HAP-1 (cell line): Measurements from ENCODE around the gene MYO9B.

Experiments used
- DNase-seq, 2 experiments: peaks; one replicate each; pipeline ENCODE4 v3.0.0-alpha.2; 2016 to 2020; ENCODE audit warnings: low spot score in 2 of 2
- H3K27me3 ChIP-seq: fragments of 250-450 bp; sonication (Bioruptor Pico); 2 replicates; pipeline ENCODE4 v1.5.1; 2020; ENCODE audit warnings: low read depth, mild to moderate bottlenecking, moderate library complexity
- H3K36me3 ChIP-seq: fragments of 250-450 bp; sonication (Bioruptor Pico); replicated peaks from 2 replicates; pipeline ENCODE4 v1.5.1; 2020; ENCODE audit warnings: mild to moderate bottlenecking
- H3K4me1 ChIP-seq: fragments of 250-450 bp; sonication (Bioruptor Pico); 2 replicates; pipeline ENCODE4 v1.5.1; 2020; ENCODE audit warnings: mild to moderate bottlenecking
- H3K4me3 ChIP-seq: fragments of 250-450 bp; sonication (Bioruptor Pico); 2 replicates; pipeline ENCODE4 v1.5.1; 2020; ENCODE audit warnings: mild to moderate bottlenecking, moderate library complexity
- H3K9me3 ChIP-seq: fragments of 250-450 bp; sonication (Bioruptor Pico); 2 replicates; pipeline ENCODE4 v1.5.1; 2020; ENCODE audit warnings: mild to moderate bottlenecking, moderate library complexity
- in situ Hi-C: fragments of 300-500 bp; cut with MboI; formaldehyde crosslinking; loops from 3 replicates; pipeline ENCODE4 v1.14.3; 2020; ENCODE audit warnings: low sequenced_read_pairs, inconsistent platforms, mixed read lengths

The MYO9B gene

GRCh38 chr19:17075035-17075863 lies at the start of gene MYO9B, which contains the start of gene HAUS8:
MYO9B (plus strand) TSS chr19:17075777; CDS start chr19:17101718, 25,941 bp downstream.
HAUS8 (minus strand) TSS chr19:17075452; CDS start chr19:17075422, 30 bp downstream.
- Histone ChIP-seq H3K9me3 (no peaks in the 10 kb centered on the region), H3K27me3 (no peaks in the 10 kb centered on the region), H3K36me3 (peaks cover 27% of the 10 kb centered on the region), H3K4me1 (peaks cover 9% of the 10 kb centered on the region), H3K4me3 (peak within 1 kb of the TSS; percentile 99)
- peak; percentile 97 to 100 for DNase-seq
- in situ Hi-C loops = no loop called here

DNA sequence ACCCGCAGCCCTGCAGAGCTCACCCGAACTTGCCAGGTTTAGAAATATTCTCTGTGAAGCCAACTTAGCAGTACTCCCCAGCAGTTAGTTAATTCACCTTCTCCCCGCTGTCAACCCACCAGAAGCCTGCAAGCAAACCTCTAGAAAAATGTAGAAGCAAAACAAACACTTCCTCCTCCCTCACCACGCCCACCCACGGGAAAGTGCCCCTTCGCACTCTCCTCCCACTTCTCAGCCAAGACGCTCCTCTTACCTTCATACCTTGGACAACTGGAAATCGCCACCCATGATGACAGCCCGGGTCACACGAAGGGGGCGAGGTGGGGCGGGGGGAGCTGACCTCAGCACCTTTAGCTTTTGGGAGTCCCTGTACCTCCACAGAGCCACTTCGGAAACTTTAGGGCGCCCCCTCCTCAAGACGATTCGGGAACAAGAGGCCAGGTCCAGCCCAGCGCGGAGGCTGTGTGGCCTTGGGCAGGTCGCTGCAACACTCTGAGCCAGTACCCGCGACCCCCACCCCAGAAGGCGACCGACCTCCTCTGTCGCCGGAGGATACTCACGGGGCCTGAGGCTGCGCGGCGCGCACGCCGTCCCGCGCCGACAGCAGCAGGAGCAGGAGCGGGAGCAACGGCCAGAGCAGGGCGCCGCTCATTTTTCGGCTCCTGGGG lies 49.5 kb upstream of the MYO9B start:
- DNase-seq = no peak
- in situ Hi-C loops = no loop called here
- Histone ChIP-seq H3K9me3 (no peaks in the 10 kb centered on the region), H3K27me3 (peaks cover 21% of the 10 kb centered on the region), H3K4me1 (no peaks in the 10 kb centered on the region), H3K36me3 (no peaks in the 10 kb centered on the region), H3K4me3 (peak overlapping the region; percentile 17)

GRCh38 chr19:17026706-17027534 lies 48.7 kb upstream of the MYO9B start, which contains the start of gene CPAMD8:
CPAMD8 (minus strand) TSS chr19:17026810; CDS start chr19:17026642, 168 bp downstream.
- in situ Hi-C loops = no loop called here
- DNase-seq = peak in 1 of 2 experiments; percentile 24
- H3K27me3 ChIP-seq = peaks cover 21% of the 10 kb centered on the region
- H3K4me3 ChIP-seq = peak within 1 kb of the TSS; percentile 17
- H3K4me1 ChIP-seq = no peaks in the 10 kb centered on the region
- H3K36me3 ChIP-seq = no peaks in the 10 kb centered on the region
- H3K9me3 ChIP-seq = no peaks in the 10 kb centered on the region

GRCh38 chr19:17027535-17027975 lies 48.0 kb upstream of the MYO9B start:
- Histone ChIP-seq H3K27me3 (peaks cover 21% of the 10 kb centered on the region), H3K4me1 (no peaks in the 10 kb centered on the region), H3K9me3 (no peaks in the 10 kb centered on the region), H3K36me3 (no peaks in the 10 kb centered on the region), H3K4me3 (no peak overlapping the region)
- no peak for DNase-seq
- in situ Hi-C loops = no loop called here

DNA sequence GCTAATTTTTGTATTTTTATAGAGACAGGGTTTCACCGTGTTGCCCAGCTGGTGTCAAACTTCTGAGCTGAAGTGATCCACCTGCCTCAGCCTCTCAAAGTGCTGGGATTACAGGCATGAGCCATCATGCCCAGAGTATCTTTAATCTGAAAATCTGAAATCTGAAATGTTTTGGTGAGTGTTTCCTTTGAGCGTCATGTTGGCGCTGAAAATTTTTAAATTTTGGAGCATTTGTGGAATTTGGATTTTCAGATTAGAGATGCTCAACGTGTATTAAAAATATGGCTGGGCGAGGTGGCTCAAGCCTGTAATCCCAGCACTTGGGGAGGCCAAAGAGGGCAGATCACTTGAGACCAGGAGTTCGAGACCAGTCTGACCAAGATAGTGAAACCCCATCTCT lies 43.8 kb upstream of the MYO9B start:
- Histone ChIP-seq H3K9me3 (no peaks in the 10 kb centered on the region), H3K4me3 (no peak overlapping the region), H3K27me3 (0 out of 2 replicates have a peak, but pooled peaks cover 4% of the 10 kb centered on the region), H3K4me1 (no peaks in the 10 kb centered on the region), H3K36me3 (no peaks in the 10 kb centered on the region)
- in situ Hi-C loops = no loop called here
- no peak for DNase-seq

DNA sequence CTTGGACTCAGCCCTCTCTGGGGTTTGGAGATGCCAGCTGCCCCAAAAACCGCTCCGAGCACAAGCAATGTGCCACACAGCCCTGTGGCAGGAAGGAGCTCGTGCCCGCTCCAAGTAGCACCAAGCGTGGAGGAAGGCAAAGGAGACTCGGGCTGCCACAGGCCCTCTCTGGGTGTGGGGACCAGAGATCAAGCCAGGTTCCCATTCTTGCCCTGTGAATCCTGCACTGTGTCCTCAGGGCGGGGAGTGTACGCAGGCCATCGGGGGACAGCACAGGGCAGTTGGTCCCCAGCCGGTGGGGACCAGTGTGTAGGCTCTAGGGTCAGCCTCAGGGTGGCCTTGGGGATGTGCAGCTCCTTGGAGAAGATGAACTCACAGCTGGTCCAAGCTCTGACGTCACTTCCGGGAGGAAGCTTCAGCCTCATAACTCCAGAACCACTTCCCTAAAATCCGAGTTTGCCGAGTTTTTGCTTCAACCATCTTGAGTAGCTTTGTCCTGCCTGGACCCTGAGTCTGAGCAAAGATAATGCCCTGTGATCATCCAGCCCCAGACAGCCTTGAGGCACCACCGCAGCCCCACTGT lies 39.6 kb upstream of the MYO9B start:
- Histone ChIP-seq H3K36me3 (no peaks in the 10 kb centered on the region), H3K9me3 (no peaks in the 10 kb centered on the region), H3K27me3 (no peaks in the 10 kb centered on the region), H3K4me3 (no peak overlapping the region), H3K4me1 (no peaks in the 10 kb centered on the region)
- DNase-seq = peak in 1 of 2 experiments; percentile 28
- in situ Hi-C loops = no loop called here

DNA sequence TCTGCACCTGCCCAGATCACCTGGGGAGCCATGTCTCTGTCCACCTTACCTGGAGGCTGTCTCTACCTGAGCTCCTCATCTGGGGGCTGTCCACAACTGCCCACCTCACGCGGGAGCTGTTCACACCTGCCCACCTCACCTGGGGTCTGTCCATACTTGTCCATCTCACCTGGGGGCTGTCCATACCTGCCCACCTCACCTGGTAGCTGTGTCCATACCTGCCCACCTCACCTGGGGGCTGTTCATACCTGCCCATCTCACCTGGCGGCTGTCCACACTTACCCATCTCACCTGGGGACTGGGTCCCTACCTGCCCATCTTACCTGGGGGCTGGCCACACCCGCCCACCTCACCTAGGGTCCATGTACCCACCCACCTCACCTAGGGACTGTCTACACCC lies 38.9 kb upstream of the MYO9B start:
- Histone ChIP-seq H3K27me3 (no peaks in the 10 kb centered on the region), H3K4me3 (no peak overlapping the region), H3K4me1 (no peaks in the 10 kb centered on the region), H3K9me3 (no peaks in the 10 kb centered on the region), H3K36me3 (no peaks in the 10 kb centered on the region)
- DNase-seq = no peak
- in situ Hi-C loops = no loop called here

DNA sequence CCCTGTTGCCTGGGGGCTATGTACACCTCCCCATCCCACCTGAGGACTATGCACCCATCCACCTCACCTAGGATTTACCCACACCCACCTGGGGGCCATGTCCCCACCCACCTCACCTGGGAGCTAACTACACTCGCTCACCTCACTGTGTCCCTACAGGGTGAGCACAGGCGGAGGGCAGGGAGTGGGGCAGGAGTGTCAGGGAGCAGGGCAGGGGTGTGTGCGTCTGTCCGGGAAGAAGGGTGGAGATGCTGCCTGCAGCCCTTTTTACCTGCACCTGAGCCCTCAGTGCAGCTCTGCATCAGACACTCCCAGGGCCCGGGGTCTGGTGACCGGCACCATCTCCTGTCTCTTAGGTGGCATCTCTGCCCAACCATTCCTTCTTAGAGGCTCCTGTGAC lies 38.4 kb upstream of the MYO9B start:
- no peaks in the 10 kb centered on the region for H3K36me3 ChIP-seq
- H3K9me3 ChIP-seq = no peaks in the 10 kb centered on the region
- DNase-seq = no peak
- in situ Hi-C loops = no loop called here
- H3K27me3 ChIP-seq = no peaks in the 10 kb centered on the region
- H3K4me3 ChIP-seq = no peak overlapping the region
- H3K4me1 ChIP-seq = no peaks in the 10 kb centered on the region

- H3K4me3 ChIP-seq = no peak overlapping the region
- in situ Hi-C loops = no loop called here
- DNase-seq = no peak
- H3K9me3 ChIP-seq = no peaks in the 10 kb centered on the region
- H3K4me1 ChIP-seq = no peaks in the 10 kb centered on the region
- H3K27me3 ChIP-seq = no peaks in the 10 kb centered on the region
- no peaks in the 10 kb centered on the region for H3K36me3 ChIP-seq
Observed at GRCh38 chr19:17037966-17038500, 37.5 kb upstream of the MYO9B start.

- Histone ChIP-seq H3K4me3 (no peak overlapping the region), H3K36me3 (no peaks in the 10 kb centered on the region)
Observed at GRCh38 chr19:17041976-17042375, 33.6 kb upstream of the MYO9B start.

DNA sequence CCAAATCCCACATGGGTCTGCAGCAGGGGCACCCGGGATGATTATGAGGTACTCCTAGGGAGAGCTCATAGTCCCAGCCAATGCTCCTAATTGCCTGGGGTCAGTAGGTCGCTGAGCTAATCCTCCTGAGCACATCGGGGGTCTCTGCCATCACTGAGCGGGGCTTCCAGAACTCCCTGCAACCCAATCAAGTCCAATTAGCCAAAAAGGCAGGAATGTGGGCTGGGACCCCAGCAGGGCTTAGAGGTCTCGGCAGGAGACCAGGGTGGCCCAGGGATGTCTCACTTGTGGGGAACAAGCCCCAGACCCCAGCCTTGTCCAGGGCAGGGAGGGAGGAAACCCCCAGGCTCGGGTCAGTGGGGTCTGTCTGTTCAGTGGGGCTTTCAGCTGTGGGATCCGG lies 31.8 kb upstream of the MYO9B start:
- peaks cover under 1% of the 10 kb centered on the region for H3K36me3 ChIP-seq
- H3K4me1 ChIP-seq = no peaks in the 10 kb centered on the region
- H3K4me3 ChIP-seq = no peak overlapping the region
- no peaks in the 10 kb centered on the region for H3K27me3 ChIP-seq
- in situ Hi-C loops = no loop called here
- DNase-seq = no peak
- no peaks in the 10 kb centered on the region for H3K9me3 ChIP-seq

More at GRCh38 chr19:17041976-17042375, 33.6 kb upstream of the MYO9B start:
- H3K4me1 ChIP-seq = no peaks in the 10 kb centered on the region
- in situ Hi-C loops = no loop called here
- no peaks in the 10 kb centered on the region for H3K9me3 ChIP-seq
- no peaks in the 10 kb centered on the region for H3K27me3 ChIP-seq
- no peak for DNase-seq

DNA sequence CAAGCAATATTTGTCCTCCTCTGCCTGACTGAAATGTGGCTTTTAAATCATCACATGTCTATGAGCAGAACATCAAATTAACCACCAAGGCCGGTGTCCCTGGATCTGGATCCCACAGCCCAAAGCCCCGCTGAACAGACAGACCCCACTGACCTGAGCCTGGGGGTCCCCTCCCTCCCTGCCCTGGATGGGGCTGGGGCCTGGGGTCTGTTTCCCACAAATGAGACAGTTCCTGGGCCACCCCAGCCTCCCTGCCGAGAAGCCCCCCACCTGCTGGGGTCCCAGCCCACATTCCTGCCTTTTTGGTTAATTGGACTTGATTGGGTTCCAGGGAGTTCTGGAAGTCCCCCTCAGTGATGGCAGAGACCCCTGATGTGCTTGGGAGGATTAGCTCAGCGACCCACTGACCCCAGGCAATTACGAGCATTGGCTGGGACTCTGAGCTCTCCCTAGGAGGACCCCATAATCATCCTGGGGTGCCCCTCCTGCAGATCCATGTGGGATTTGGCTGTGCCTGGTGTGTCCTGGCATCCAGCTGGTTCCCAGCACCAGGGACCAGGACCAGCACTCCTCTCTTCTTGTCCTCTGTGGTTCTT lies 29.6 kb upstream of the MYO9B start:
- Histone ChIP-seq H3K9me3 (no peaks in the 10 kb centered on the region), H3K27me3 (no peaks in the 10 kb centered on the region), H3K4me1 (no peaks in the 10 kb centered on the region), H3K4me3 (no peak overlapping the region), H3K36me3 (peaks cover 18% of the 10 kb centered on the region)
- no peak for DNase-seq
- in situ Hi-C loops = no loop called here
